ENCODE data around the gene ST3GAL3. TPM values are rescaled to one million over a fixed set of nuclear protein-coding genes. Genes with fewer than 3 reads are reported as not detected.

The ST3GAL3 gene
- total and polyA plus RNA-seq, 10 of the 15 experiments (the other 5 are each of a cell fraction or from before 2014, with no cell fraction given): 1.2 to 19.3 (median 11.0) TPM

DNA sequence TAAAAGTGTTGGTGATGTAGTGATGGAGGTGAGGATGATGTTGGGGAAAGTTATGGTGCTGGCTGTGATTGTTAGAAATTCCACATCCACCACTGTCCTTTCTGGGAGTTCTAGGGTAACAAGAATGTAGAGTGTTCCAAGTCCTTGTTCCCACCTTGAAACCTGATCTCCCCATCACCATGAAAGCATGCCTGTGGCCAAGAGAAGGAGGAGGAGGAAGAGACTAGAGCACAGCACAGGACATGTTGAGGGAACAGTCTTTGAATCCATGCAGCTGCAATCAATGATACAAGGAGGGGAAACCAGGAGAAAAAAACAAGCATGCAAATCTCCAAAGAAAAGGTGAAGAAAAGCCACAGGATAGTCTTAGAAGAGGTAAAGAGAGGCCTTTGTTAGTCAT lies 180.4 kb downstream of the ST3GAL3 start (continued):
- TF ChIP-seq BHLHE40 (IDR thresholded peaks at IDR 0.05; ENCODE audit: borderline replicate concordance in 1 of 2, low read depth in 2 of 2, low read length in 1 of 2) (no peak), POU2F2 (IDR thresholded peaks at IDR 0.05; ENCODE audit: borderline replicate concordance, low read depth, low read length) (no peak), YBX1 (IDR thresholded peaks at IDR 0.05) (no peak), FOS (IDR thresholded peaks at IDR 0.05; ENCODE audit: borderline replicate concordance, extremely low read depth, insufficient read length) (no peak), STAT3 (IDR thresholded peaks at IDR 0.05; ENCODE audit: low read depth, low read length) (no peak)
- TF ChIP-seq, protein P1, sequence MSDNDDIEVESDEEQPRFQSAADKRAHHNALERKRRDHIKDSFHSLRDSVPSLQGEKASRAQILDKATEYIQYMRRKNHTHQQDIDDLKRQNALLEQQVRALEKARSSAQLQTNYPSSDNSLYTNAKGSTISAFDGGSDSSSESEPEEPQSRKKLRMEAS (IDR thresholded peaks at IDR 0.05; ENCODE audit: low read depth, low read length): no peak
- TF ChIP-seq, protein P2, sequence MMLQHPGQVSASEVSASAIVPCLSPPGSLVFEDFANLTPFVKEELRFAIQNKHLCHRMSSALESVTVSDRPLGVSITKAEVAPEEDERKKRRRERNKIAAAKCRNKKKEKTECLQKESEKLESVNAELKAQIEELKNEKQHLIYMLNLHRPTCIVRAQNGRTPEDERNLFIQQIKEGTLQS (IDR thresholded peaks at IDR 0.05; ENCODE audit: borderline replicate concordance, extremely low read depth, low read depth, low read length): no peak

GRCh38 chr1:43890815-43891214 lies 183.5 kb downstream of the ST3GAL3 start:
- ChIA-PET CTCF (interaction anchor here (0.8 to 2.0 kb wide), 4 partner anchors 43 to 127 kb away, joined by 3 to 7 read pairs (median 4); partner anchors contain the start of gene ARTN), POLR2A (interaction anchor here (0.5 kb wide), 1 partner anchor 142 kb away, joined by 3 read pairs; no protein-coding TSS in a partner anchor), SMC1A (ENCODE audit: uncharacterized antibody, unreplicated experiment) (interaction anchor here (1.3 to 1.5 kb wide), 3 partner anchors 9 to 127 kb away, joined by 4 to 5 read pairs (median 4); no protein-coding TSS in a partner anchor), RAD21 (ENCODE audit: unreplicated experiment) (interaction anchor here (2.0 kb wide), 1 partner anchor 127 kb away, joined by 4 read pairs; no protein-coding TSS in a partner anchor)
- H4K20me1 ChIP-seq (ENCODE audit: control insufficient read depth, insufficient read depth): no peaks in the 10 kb centered on the region
- peaks cover 0 to 3% of the 10 kb centered on the region in 2 experiments; a peak in 1 of 4 replicates for H3K36me3 ChIP-seq (ENCODE audit: control insufficient read depth in 2 of 2, insufficient read depth in 2 of 2, low read length in 1 of 2)
- no peaks in the 10 kb centered on the region for H3K79me2 ChIP-seq (ENCODE audit: control insufficient read depth, insufficient read depth, low read length)
- WGBS (ENCODE audit: insufficient coverage, insufficient replicate concordance, low lambda C conversion rate, missing lambda C conversion rate): 99% methylated on average over 5 of the region's 5 CpGs
- H3K9ac ChIP-seq (ENCODE audit: control insufficient read depth, insufficient read depth, low read length): no peak overlapping the region
- no peaks in the 10 kb centered on the region for H3K27me3 ChIP-seq (replicated peaks in 1 of 2; ENCODE audit: control insufficient read depth in 2 of 2, insufficient read depth in 2 of 2, low read length in 1 of 2)
- no peaks in the 10 kb centered on the region for H3K4me1 ChIP-seq (ENCODE audit: control insufficient read depth, insufficient read depth, low read length)
- H3K4me2 ChIP-seq (ENCODE audit: control insufficient read depth, insufficient read depth): no peak overlapping the region
- H3K4me3 ChIP-seq: no peak overlapping the region
- no peak overlapping the region for H3K27ac ChIP-seq (ENCODE audit: control insufficient read depth, insufficient read depth)
- no peak for DNase-seq (ENCODE audit: low read depth, low spot score)
- FAIRE-seq: no peak
- no peak for TF ChIP-seq ZNF274 (IDR thresholded peaks at IDR 0.05; ENCODE audit: insufficient read depth, insufficient read length)
- no peak for TF ChIP-seq KLF5 (IDR thresholded peaks at IDR 0.05; ENCODE audit: partially characterized antibody)
- TF ChIP-seq ZBED1 (IDR thresholded peaks at IDR 0.05; ENCODE audit: borderline replicate concordance): no peak
- TF ChIP-seq RBBP5 (conservative IDR thresholded peaks at IDR 0.05): no peak
- no peak for TF ChIP-seq ATF7 (IDR thresholded peaks at IDR 0.05; ENCODE audit: low read depth)
- no peak for TF ChIP-seq CHD1 (IDR thresholded peaks at IDR 0.05; ENCODE audit: low read depth, low read length)
- TF ChIP-seq IKZF2 (IDR thresholded peaks at IDR 0.05): no peak
- TF ChIP-seq RB1 (IDR thresholded peaks at IDR 0.05; ENCODE audit: borderline replicate concordance): no peak
- TF ChIP-seq IRF4 (IDR thresholded peaks at IDR 0.05; ENCODE audit: low read depth, low read length): no peak
- TF ChIP-seq SRF (IDR thresholded peaks at IDR 0.05; ENCODE audit: low read depth in 2 of 2, low read length in 2 of 2): no peak
- no peak for TF ChIP-seq MEF2B (IDR thresholded peaks at IDR 0.05; ENCODE audit: partially characterized antibody, poor library complexity, severe bottlenecking)
- no peak for TF ChIP-seq ZZZ3 (IDR thresholded peaks at IDR 0.05; ENCODE audit: control insufficient read depth, insufficient read length, low read depth)
- no peak for TF ChIP-seq ELK1 (IDR thresholded peaks at IDR 0.05; ENCODE audit: low read depth, low read length)
- TF ChIP-seq STAT3 (IDR thresholded peaks at IDR 0.05; ENCODE audit: low read depth, low read length): no peak
- TF ChIP-seq RELA (IDR thresholded peaks at IDR 0.05; ENCODE audit: borderline replicate concordance, partially characterized antibody): no peak
- no peak for TF ChIP-seq POLR2AphosphoS5 (IDR thresholded peaks at IDR 0.05; ENCODE audit: low read length)
- TF ChIP-seq SIN3A (IDR thresholded peaks at IDR 0.05; ENCODE audit: low read depth, low read length): no peak
- no peak for TF ChIP-seq NR2F1 (conservative IDR thresholded peaks at IDR 0.05)
- H3K9me3 ChIP-seq (replicated peaks; ENCODE audit: control insufficient read depth, insufficient read depth, low read length): no peaks in the 10 kb centered on the region
- intact Hi-C loops (cut with micrococcal nuclease; ENCODE audit: unreplicated experiment): no loop called here
- no peak for ATAC-seq
- in situ Hi-C loops (cut with MboI): no loop called here
- BruUV-seq (replicated peaks): no TSS peak
- no peak overlapping the region for H2AFZ ChIP-seq (ENCODE audit: control insufficient read depth, low read depth, low read length)

Data from GM12878 (cell line).